BLaER1 (cell line): ENCODE measurements around the gene RANBP10.

Source experiments
- H3K27ac ChIP-seq: shearing (Covaris generic); formaldehyde crosslinking; 2 replicates; pipeline ENCODE4 v1.8.1; 2022
- H3K27me3 ChIP-seq: shearing (Covaris generic); formaldehyde crosslinking; 2 replicates; pipeline ENCODE4 v1.8.1; 2022
- H3K36me3 ChIP-seq: shearing (Covaris generic); formaldehyde crosslinking; 2 replicates; pipeline ENCODE4 v1.8.1; 2022
- H3K4me1 ChIP-seq: shearing (Covaris generic); formaldehyde crosslinking; 2 replicates; pipeline ENCODE4 v1.8.1; 2022
- H3K4me2 ChIP-seq: shearing (Covaris generic); formaldehyde crosslinking; 2 replicates; pipeline ENCODE4 v1.8.1; 2022
- H3K4me3 ChIP-seq: shearing (Covaris generic); formaldehyde crosslinking; 2 replicates; pipeline ENCODE4 v1.8.1; 2022
- H3K9ac ChIP-seq: shearing (Covaris generic); formaldehyde crosslinking; 2 replicates; pipeline ENCODE4 v1.8.1; 2022
- H3K9me3 ChIP-seq: shearing (Covaris generic); formaldehyde crosslinking; 2 replicates; pipeline ENCODE4 v1.8.1; 2022
- H4K20me1 ChIP-seq: shearing (Covaris generic); formaldehyde crosslinking; 2 replicates; pipeline ENCODE4 v1.8.1; 2022
- Cebpa-rat ChIP-seq: shearing (Covaris generic); IDR thresholded peaks from 2 replicates; pipeline ENCODE4 v1.8.1; 2022

The RANBP10 gene

DNA sequence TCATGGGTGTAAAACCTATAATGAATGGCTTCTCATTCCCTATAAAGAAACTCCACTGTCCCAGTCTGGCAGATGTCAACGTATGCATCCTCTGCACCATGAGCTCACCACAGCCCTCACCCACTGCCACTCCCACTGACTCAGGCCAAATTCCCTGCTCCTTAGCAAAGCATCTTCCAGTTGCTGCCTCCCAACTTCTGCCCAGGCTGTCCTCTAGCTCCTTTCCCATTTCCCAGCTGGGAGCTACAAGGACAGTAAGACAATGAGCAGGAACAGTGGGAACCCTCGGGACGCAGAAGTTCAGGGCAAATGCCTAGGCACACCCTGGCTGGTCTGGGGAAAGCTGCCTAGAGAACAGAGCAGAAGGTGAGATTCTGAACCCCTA is 26.7 kb upstream of the RANBP10 start:
- H3K4me3 ChIP-seq, result peak overlapping the region; percentile 81
- H3K27me3 ChIP-seq, result no peaks in the 10 kb centered on the region
- peak overlapping the region; percentile 94 for H3K9ac ChIP-seq
- H3K4me1 ChIP-seq, result peaks cover 29% of the 10 kb centered on the region
- peak overlapping the region; percentile 89 for H3K27ac ChIP-seq
- TF ChIP-seq Cebpa-rat, result no peak
- H4K20me1 ChIP-seq, result no peaks in the 10 kb centered on the region
- H3K36me3 ChIP-seq, result peaks cover 45% of the 10 kb centered on the region
- H3K9me3 ChIP-seq, result no peaks in the 10 kb centered on the region
- H3K4me2 ChIP-seq, result peak overlapping the region; percentile 90

DNA sequence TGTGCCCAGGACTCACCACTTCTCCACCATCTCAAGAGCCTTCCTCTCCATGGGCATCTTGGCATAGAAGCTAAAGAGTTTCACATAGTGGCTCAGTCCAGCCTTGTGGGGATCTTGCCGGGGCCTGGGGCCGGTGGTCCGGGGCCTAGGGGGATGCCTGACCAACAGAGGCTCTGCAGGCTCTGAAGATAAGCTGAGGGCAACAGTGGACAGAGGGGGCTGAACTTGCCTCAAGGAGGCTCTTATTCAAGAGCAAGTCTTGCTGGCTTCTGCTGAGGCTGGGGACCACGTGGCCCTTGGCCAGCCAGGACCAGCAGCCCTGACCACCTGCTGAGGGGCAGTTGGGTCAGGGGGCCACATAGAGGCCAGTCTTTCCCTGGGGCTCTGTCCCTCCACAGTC is 22.3 kb upstream of the RANBP10 start:
- no peak for TF ChIP-seq Cebpa-rat
- peaks cover 68% of the 10 kb centered on the region for H3K36me3 ChIP-seq

DNA sequence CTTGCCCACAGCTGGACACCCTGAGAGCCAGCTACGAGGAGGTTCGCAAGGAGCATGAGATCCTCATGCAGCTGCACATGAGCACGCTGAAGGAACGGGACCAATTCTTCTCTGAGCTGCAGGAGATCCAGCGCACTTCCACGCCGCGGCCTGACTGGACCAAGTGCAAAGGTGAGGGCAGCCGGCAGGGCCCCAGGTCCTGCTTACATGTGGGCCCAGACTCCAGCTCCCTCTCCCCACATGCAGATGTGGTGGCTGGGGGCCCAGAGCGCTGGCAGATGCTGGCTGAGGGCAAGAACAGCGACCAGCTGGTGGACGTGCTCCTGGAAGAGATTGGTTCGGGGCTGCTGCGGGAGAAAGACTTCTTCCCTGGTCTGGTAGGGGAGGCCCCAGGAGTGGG is 19.5 kb upstream of the RANBP10 start:
- H3K36me3 ChIP-seq, result peaks cover 52% of the 10 kb centered on the region
- no peaks in the 10 kb centered on the region for H4K20me1 ChIP-seq
- peaks cover 16% of the 10 kb centered on the region for H3K4me1 ChIP-seq
- no peak overlapping the region for H3K9ac ChIP-seq
- H3K4me3 ChIP-seq, result no peak overlapping the region
- no peak for TF ChIP-seq Cebpa-rat
- H3K27ac ChIP-seq, result no peak overlapping the region
- no peaks in the 10 kb centered on the region for H3K9me3 ChIP-seq
- no peaks in the 10 kb centered on the region for H3K27me3 ChIP-seq
- no peak overlapping the region for H3K4me2 ChIP-seq

More for the DNA sequence above, 22.3 kb upstream of the RANBP10 start:
- H3K4me3 ChIP-seq, result no peak overlapping the region
- H3K27ac ChIP-seq, result no peak overlapping the region
- H3K9me3 ChIP-seq, result no peaks in the 10 kb centered on the region
- no peak overlapping the region for H3K9ac ChIP-seq
- peaks cover 39% of the 10 kb centered on the region for H3K4me1 ChIP-seq
- no peaks in the 10 kb centered on the region for H3K27me3 ChIP-seq
- no peak overlapping the region for H3K4me2 ChIP-seq
- H4K20me1 ChIP-seq, result no peaks in the 10 kb centered on the region

DNA sequence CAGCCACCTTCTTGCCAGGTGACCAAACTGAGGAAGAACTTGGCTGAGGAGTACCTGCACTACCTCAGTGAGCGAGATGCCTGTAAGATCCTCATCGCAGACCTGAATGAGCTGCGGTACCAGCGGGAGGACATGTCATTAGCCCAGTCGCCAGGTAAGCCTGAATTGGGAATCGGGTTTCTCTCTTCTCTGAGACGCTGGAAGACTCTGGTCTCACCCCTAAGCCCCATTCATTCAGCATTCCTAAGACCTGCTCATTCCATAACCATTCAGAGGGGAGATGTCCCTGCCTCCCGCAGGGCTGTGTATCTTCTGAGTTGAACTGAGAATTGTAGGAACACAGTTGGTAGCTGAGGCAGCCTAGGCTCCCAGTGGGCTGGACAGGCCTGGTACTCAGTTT is 18.8 kb upstream of the RANBP10 start:
- Histone ChIP-seq H4K20me1 (no peaks in the 10 kb centered on the region), H3K27ac (peak overlapping the region; percentile 15; the same call in 1 of the 2 replicates), H3K9ac (no peak overlapping the region), H3K36me3 (peaks cover 44% of the 10 kb centered on the region), H3K4me3 (no peak overlapping the region), H3K27me3 (no peaks in the 10 kb centered on the region), H3K4me2 (no peak overlapping the region), H3K9me3 (no peaks in the 10 kb centered on the region), H3K4me1 (peaks cover 16% of the 10 kb centered on the region)
- TF ChIP-seq Cebpa-rat, result no peak

DNA sequence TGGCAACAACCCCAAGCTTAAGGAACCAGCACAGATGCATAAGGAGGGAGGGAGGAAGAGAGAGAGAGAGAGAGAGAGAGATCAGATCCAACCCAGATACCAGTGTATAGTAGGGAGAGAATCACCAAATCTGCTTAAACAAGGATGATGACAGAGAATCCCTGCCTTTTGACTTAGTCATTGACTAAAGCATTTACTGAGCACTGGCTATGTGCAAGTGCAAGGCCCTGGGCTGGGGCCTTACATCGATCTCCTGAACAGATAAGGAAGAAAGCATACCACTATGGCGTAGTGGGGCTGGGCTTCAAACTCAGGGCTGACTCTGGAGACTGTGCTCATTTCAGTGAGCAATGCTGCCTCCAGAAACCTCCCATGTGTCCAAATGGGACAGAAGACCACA is 16.2 kb upstream of the RANBP10 start:
- Histone ChIP-seq H3K4me1 (peaks cover 16% of the 10 kb centered on the region), H3K27ac (no peak overlapping the region), H3K27me3 (no peaks in the 10 kb centered on the region), H4K20me1 (no peaks in the 10 kb centered on the region), H3K9ac (no peak overlapping the region), H3K36me3 (peaks cover 18% of the 10 kb centered on the region), H3K4me3 (no peak overlapping the region), H3K9me3 (no peaks in the 10 kb centered on the region), H3K4me2 (no peak overlapping the region)
- TF ChIP-seq Cebpa-rat, result no peak

DNA sequence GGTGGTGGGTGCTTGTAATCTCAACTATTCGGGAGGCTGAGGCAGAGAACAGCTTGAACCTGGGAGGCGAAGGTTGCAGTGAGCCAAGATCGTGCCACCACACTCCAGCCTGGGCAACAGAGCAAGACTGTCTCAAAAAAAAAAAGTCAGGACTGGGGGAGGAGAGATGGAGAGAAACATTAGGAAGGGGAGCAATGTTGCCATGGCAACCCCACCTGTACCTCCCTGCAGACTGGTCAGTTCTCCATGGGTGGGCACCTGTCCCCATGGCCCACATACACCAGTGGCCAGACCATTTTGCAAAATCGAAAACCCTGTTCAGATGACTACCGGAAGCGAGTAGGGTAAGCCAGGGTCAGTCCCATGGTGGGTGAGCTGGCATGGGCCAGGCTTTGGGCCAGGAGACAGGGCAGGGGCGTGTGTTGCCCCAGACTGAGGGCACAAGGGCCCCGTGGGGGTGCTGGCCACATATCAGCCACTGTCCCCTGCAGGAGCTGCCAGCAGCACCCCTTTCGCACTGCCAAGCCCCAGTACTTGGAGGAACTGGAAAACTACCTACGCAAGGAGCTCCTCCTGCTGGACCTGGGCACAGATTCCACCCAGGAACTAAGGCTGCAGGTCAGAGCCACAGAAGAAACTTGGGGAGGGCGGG is 14.4 kb upstream of the RANBP10 start:
- H3K36me3 ChIP-seq, result no peaks in the 10 kb centered on the region; the same call in 1 of the 2 replicates
- H3K4me2 ChIP-seq, result no peak overlapping the region
- no peak overlapping the region for H3K9ac ChIP-seq
- peaks cover 16% of the 10 kb centered on the region for H3K4me1 ChIP-seq
- no peak overlapping the region for H3K27ac ChIP-seq
- no peak overlapping the region for H3K4me3 ChIP-seq
- no peak for TF ChIP-seq Cebpa-rat
- H3K27me3 ChIP-seq, result no peaks in the 10 kb centered on the region
- H4K20me1 ChIP-seq, result no peaks in the 10 kb centered on the region
- no peaks in the 10 kb centered on the region for H3K9me3 ChIP-seq

DNA sequence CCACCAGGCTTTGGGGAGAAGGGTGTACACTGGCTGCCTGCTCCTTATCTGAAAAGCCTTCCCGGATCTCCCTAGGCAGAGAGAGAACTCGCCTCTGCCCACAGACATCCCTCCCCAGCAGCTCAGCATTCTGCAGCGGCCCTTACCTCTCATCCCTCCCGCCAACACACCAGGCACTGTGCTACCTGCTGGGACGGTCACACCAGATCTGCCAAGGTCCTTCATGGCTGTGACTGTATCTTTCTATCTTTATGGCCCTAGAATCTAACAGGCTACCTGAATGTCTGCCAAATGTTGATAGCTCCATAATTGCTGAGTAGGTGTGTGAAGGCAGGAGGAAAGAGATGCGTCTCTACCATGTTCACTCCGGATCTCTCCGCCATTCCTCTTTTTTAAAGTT is 8.2 kb upstream of the RANBP10 start:
- Histone ChIP-seq H3K9ac (no peak overlapping the region), H3K36me3 (no peaks in the 10 kb centered on the region), H3K9me3 (no peaks in the 10 kb centered on the region), H3K27me3 (no peaks in the 10 kb centered on the region), H3K4me1 (no peaks in the 10 kb centered on the region), H3K4me3 (no peak overlapping the region), H3K27ac (no peak overlapping the region), H3K4me2 (no peak overlapping the region), H4K20me1 (no peaks in the 10 kb centered on the region)
- TF ChIP-seq Cebpa-rat, result no peak

DNA sequence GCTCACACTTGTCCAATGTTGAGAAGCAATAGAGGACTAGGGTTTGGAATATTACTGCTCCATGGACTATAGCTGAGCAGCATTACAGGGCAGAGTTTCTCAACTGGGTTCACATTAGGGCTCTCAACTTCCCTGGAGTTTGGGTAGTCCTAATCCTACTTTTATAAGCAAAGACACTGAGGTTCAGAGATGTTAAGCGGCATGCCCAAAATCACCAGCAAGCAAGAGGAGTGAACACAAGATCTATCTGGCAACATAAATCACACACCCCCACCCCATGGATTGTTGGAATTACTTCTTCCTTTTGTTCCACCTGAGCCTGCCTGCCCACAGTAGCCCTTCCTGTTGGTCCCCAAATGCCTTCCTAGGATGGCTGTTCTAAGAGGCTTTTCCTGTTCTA is 5.5 kb upstream of the RANBP10 start:
- H3K4me1 ChIP-seq, result peaks cover 9% of the 10 kb centered on the region
- no peak overlapping the region for H3K9ac ChIP-seq

DNA sequence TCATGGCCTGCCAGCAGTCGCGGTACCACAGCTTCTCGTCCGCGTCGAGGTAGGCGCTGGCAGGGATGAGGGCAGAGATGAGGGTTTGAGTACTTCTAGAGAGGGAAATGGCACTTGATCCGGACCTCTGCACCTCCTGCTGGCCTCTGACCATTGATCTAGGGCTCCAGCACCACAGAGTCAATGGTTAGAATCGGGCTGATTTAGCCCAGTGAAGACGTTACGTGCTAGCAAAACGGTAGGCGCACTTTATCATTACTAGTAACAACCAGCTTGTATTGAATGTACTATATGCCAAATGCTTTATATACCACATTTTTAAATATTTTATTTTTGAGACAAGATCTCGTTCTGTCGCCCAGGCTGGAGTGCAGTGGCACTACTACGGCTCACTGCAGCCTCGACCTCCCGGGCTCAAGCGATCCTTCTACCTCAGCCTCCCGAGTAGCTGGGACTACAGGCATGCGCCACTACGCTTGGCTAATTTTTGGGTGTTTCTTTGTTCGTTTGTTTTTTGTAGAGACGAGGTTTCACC is 855 bp upstream of the RANBP10 start:
- peaks cover 25% of the 10 kb centered on the region for H3K36me3 ChIP-seq
- peaks cover 44% of the 10 kb centered on the region for H3K4me1 ChIP-seq
- peak overlapping the region; percentile 92 for H3K4me3 ChIP-seq
- peak overlapping the region; percentile 75; the same call in 1 of the 2 replicates for H3K27ac ChIP-seq
- peaks cover 13% of the 10 kb centered on the region for H4K20me1 ChIP-seq
- TF ChIP-seq Cebpa-rat, result no peak
- no peaks in the 10 kb centered on the region for H3K9me3 ChIP-seq
- H3K27me3 ChIP-seq, result no peaks in the 10 kb centered on the region
- peak overlapping the region; percentile 75 for H3K9ac ChIP-seq
- peak overlapping the region; percentile 98 for H3K4me2 ChIP-seq

More for the DNA sequence above, 5.5 kb upstream of the RANBP10 start:
- H4K20me1 ChIP-seq, result no peaks in the 10 kb centered on the region
- H3K9me3 ChIP-seq, result no peaks in the 10 kb centered on the region
- TF ChIP-seq Cebpa-rat, result no peak
- no peaks in the 10 kb centered on the region for H3K27me3 ChIP-seq
- no peak overlapping the region for H3K4me2 ChIP-seq
- H3K4me3 ChIP-seq, result no peak overlapping the region
- H3K27ac ChIP-seq, result no peak overlapping the region
- H3K36me3 ChIP-seq, result no peaks in the 10 kb centered on the region

DNA sequence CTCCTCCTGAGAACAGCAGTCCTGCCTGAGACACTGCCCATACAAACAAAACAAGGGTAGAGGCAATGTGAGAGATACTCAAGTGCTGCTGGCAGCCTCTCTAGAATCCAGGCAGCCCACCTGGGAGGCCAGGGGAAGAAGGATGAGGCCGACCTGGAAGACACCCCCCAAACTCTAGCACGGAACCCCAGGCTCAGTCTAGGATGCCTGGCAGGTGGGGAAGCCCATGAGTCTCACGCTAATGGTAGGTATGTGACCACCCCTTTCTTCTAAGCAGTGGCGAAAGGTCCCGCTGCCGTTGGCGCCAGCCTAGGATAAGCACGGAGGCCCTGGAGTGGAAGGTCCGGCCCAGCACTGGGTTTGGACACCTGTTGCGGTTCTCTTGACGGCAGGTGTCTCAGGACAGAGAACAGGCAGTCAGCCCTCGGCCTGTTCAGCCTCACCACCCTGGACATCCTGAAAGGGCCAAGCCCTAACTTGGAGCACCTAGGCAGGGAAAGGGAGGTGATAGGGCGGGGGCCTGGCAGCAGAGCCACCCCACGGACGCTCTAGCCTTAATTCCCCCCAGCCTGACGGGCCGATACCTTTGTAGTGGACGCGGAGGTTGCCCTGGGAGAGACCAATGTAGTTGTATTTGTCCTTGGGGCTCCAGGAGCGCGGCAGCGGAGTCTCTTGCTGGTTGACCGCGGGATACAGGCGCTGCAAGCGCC is 487 bp downstream of the RANBP10 start:
- Histone ChIP-seq H3K27ac (peak overlapping the region; percentile 90), H3K4me1 (peaks cover 58% of the 10 kb centered on the region), H4K20me1 (peaks cover 27% of the 10 kb centered on the region), H3K4me2 (peak overlapping the region; percentile 91), H3K36me3 (peaks cover 38% of the 10 kb centered on the region), H3K27me3 (no peaks in the 10 kb centered on the region), H3K9me3 (no peaks in the 10 kb centered on the region), H3K4me3 (peak overlapping the region; percentile 92), H3K9ac (peak overlapping the region; percentile 96)
- TF ChIP-seq Cebpa-rat, result no peak
